PC-3 (cell line): ENCODE data around the gene DNAJC5. TPM values are rescaled to one million over a fixed set of nuclear protein-coding genes. Genes with fewer than 3 reads are reported as not detected.

Experiments used
- ATAC-seq: fragments of 200-7000 bp; cut with Tn5 transposase; 2 replicates; pipeline ENCODE4 v1.9.1; 2020; ENCODE audit warnings: mild to moderate bottlenecking, moderate library complexity
- BruUV-seq: library from RNA; stranded (reverse); fragments of 400-500 nt; replicated peaks from 2 replicates; lab custom pipeline; 2021; lab: Mats Ljungman, UMichigan
- CTCF ChIA-PET: fragments of 300-600 bp; sonication (Branson Sonifier 250); formaldehyde crosslinking; loops from one replicate; lab custom pipeline; 2022; ENCODE audit warnings: antibody characterized with exemption; lab: Charles Lee
- POLR2A ChIA-PET: fragments of 300-600 bp; sonication (Branson Sonifier 250); formaldehyde crosslinking; loops from one replicate; lab custom pipeline; 2022; ENCODE audit warnings: antibody characterized with exemption; ENCODE audit not compliant: unreplicated experiment; lab: Charles Lee
- DNase-seq: peaks from one replicate; pipeline ENCODE4 v3.0.0-alpha.2; 2015
- H2AFZ ChIP-seq: fragments of 300-600 bp; sonication (generic); 2 replicates; pipeline ENCODE4 v1.6.0; 2016; ENCODE audit warnings: antibody characterized with exemption, low read length
- H3F3A ChIP-seq: fragments of 300-600 bp; sonication (generic); one replicate; pipeline ENCODE4 v1.6.0; 2017; ENCODE audit warnings: antibody characterized with exemption, low read length, control low read depth, mild to moderate bottlenecking; ENCODE audit not compliant: unreplicated experiment
- H3K27ac ChIP-seq: fragments of 300-600 bp; sonication (generic); 2 replicates; pipeline ENCODE4 v1.5.1; 2016; ENCODE audit warnings: mild to moderate bottlenecking, low read length
- H3K27me3 ChIP-seq: fragments of 300-600 bp; sonication (generic); 2 replicates; pipeline ENCODE4 v1.6.1; 2016; ENCODE audit warnings: low read length, mixed read lengths
- H3K36me3 ChIP-seq: fragments of 300-600 bp; sonication (generic); 2 replicates; pipeline ENCODE4 v1.6.1; 2016; ENCODE audit warnings: low read depth, mixed run types, low read length, mixed read lengths
- H3K4me1 ChIP-seq: fragments of 300-600 bp; sonication (generic); 2 replicates; pipeline ENCODE4 v1.5.1; 2016; ENCODE audit warnings: low read length; ENCODE audit not compliant: insufficient read depth
- H3K4me2 ChIP-seq: fragments of 300-600 bp; sonication (generic); 2 replicates; pipeline ENCODE4 v1.6.0; 2016; ENCODE audit warnings: low read length
- H3K4me3 ChIP-seq: fragments of 300-600 bp; sonication (generic); 2 replicates; pipeline ENCODE4 v1.5.1; 2016; ENCODE audit warnings: mild to moderate bottlenecking, low read length, mixed read lengths
- H3K79me2 ChIP-seq: fragments of 300-600 bp; sonication (generic); 2 replicates; pipeline ENCODE4 v1.6.1; 2017; ENCODE audit warnings: low read length, mixed read lengths
- H3K9ac ChIP-seq: fragments of 300-600 bp; sonication (generic); 2 replicates; pipeline ENCODE4 v1.6.0; 2016; ENCODE audit warnings: mild to moderate bottlenecking, low read length
- H3K9me2 ChIP-seq: fragments of 300-600 bp; sonication (generic); replicated peaks from 2 replicates; pipeline ENCODE4 v1.6.1; 2016; ENCODE audit warnings: mixed run types, low read length, mixed read lengths
- H3K9me3 ChIP-seq: fragments of 300-600 bp; sonication (generic); 2 replicates; pipeline ENCODE4 v1.6.1; 2016; ENCODE audit warnings: low read length, mixed read lengths
- H4K20me1 ChIP-seq: fragments of 300-600 bp; sonication (generic); 2 replicates; pipeline ENCODE4 v1.6.1; 2016; ENCODE audit warnings: low read length, mixed read lengths
- EZH2 ChIP-seq: fragments of 300-600 bp; sonication (generic); IDR thresholded peaks from one replicate; pipeline ENCODE4 v1.6.1; 2017; ENCODE audit warnings: antibody characterized with exemption, mild to moderate bottlenecking, low read length; ENCODE audit not compliant: unreplicated experiment
- EZH2phosphoT487 ChIP-seq: fragments of 300-600 bp; sonication (generic); IDR thresholded peaks from 2 replicates; pipeline ENCODE4 v1.6.1; 2018; ENCODE audit warnings: mild to moderate bottlenecking, antibody characterized with exemption, low read length, borderline replicate concordance
- intact Hi-C: fragments of 100-400 bp; cut with micrococcal nuclease; formaldehyde crosslinking; loops from 2 replicates; pipeline ENCODE4 v1.9.0; 2023
- total RNA-seq: library from RNA; depleted of rRNA; stranded (reverse); fragments of >200 nt; gene quantifications from 2 replicates; pipeline ENCODE4 v1.2.3, GENCODE V29; 2014
- TF ChIP-seq, protein P1 (sequence below): fragments of 300-600 bp; sonication (generic); conservative IDR thresholded peaks from 2 replicates; pipeline ENCODE4 v1.5.1; 2017; ENCODE audit warnings: antibody characterized with exemption, low read depth, mild to moderate bottlenecking, low read length

Gene DNAJC5
- total RNA-seq, 1 experiment from 2014 or later: 73.7 TPM

DNA sequence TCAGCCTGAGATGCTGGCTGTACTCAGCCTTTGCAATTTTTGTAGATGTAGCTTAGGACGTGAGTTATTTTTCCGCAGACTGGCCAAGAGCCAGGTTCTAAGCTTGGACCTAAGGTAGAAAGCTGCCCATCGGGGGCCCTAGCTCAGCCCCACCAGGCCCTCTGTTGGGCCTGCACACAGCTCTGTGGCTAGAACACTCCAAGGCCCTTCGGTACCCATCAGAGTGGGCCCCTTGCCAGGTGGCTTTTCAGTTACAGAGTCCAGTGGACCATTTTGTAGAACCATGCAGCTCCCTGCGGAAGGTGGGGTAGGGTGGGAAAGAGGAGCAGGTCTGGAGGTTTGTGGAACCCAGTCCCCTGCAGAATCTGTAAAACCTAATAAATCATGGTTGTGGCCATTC lies 38.7 kb downstream of the DNAJC5 start:
- DNase-seq: no peak
- Histone ChIP-seq H3K79me2 (no peaks in the 10 kb centered on the region), H3K27me3 (no peaks in the 10 kb centered on the region), H3F3A (no peaks in the 10 kb centered on the region), H3K4me1 (no peaks in the 10 kb centered on the region), H4K20me1 (no peaks in the 10 kb centered on the region), H3K4me2 (no peak overlapping the region), H3K36me3 (peaks cover 35% of the 10 kb centered on the region), H3K9me3 (no peaks in the 10 kb centered on the region), H3K9ac (no peak overlapping the region), H3K4me3 (no peak overlapping the region), H3K9me2 (no peaks in the 10 kb centered on the region), H3K27ac (no peak overlapping the region), H2AFZ (no peak overlapping the region)
- TF ChIP-seq, protein P1, sequence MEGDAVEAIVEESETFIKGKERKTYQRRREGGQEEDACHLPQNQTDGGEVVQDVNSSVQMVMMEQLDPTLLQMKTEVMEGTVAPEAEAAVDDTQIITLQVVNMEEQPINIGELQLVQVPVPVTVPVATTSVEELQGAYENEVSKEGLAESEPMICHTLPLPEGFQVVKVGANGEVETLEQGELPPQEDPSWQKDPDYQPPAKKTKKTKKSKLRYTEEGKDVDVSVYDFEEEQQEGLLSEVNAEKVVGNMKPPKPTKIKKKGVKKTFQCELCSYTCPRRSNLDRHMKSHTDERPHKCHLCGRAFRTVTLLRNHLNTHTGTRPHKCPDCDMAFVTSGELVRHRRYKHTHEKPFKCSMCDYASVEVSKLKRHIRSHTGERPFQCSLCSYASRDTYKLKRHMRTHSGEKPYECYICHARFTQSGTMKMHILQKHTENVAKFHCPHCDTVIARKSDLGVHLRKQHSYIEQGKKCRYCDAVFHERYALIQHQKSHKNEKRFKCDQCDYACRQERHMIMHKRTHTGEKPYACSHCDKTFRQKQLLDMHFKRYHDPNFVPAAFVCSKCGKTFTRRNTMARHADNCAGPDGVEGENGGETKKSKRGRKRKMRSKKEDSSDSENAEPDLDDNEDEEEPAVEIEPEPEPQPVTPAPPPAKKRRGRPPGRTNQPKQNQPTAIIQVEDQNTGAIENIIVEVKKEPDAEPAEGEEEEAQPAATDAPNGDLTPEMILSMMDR: no peak
- TF ChIP-seq EZH2: no peak
- no peak for TF ChIP-seq EZH2phosphoT487
- CTCF ChIA-PET: no interaction called here
- no peak for ATAC-seq
- intact Hi-C loops: no loop called here
- POLR2A ChIA-PET: no interaction called here
- TSS peak; percentile 24 for BruUV-seq

GRCh38 chr20:63934271-63935068 lies 39.5 kb downstream of the DNAJC5 start:
- no peaks in the 10 kb centered on the region for H4K20me1 ChIP-seq
- no peak for DNase-seq
- no peak; the same call in 1 of the 2 replicates for ATAC-seq
- H2AFZ ChIP-seq: no peak overlapping the region
- no peaks in the 10 kb centered on the region for H3K79me2 ChIP-seq
- no peak overlapping the region for H3K9ac ChIP-seq
- BruUV-seq: no TSS peak
- TF ChIP-seq EZH2: no peak
- no peak for TF ChIP-seq EZH2phosphoT487
- TF ChIP-seq, protein P1: peak; percentile 47; the same call in 1 of the 2 replicates
- H3K4me3 ChIP-seq: no peak overlapping the region
- peaks cover 31% of the 10 kb centered on the region; the same call in 1 of the 2 replicates for H3K36me3 ChIP-seq
- H3K27ac ChIP-seq: no peak overlapping the region
- H3K4me1 ChIP-seq: no peaks in the 10 kb centered on the region
- CTCF ChIA-PET: no interaction called here
- POLR2A ChIA-PET: no interaction called here
- H3K9me3 ChIP-seq: no peaks in the 10 kb centered on the region
- H3K27me3 ChIP-seq: no peaks in the 10 kb centered on the region
- no peaks in the 10 kb centered on the region for H3F3A ChIP-seq
- no peaks in the 10 kb centered on the region for H3K9me2 ChIP-seq
- intact Hi-C loops: no loop called here
- no peak overlapping the region for H3K4me2 ChIP-seq

GRCh38 chr20:63935447-63935846 lies 40.5 kb downstream of the DNAJC5 start:
- DNase-seq (no peak), ATAC-seq (no peak)
- H4K20me1 ChIP-seq: no peaks in the 10 kb centered on the region
- no peaks in the 10 kb centered on the region for H3K4me1 ChIP-seq
- H3K4me2 ChIP-seq: no peak overlapping the region
- TF ChIP-seq EZH2 (no peak), EZH2phosphoT487 (no peak)
- TF ChIP-seq, protein P1: no peak
- no peaks in the 10 kb centered on the region for H3K79me2 ChIP-seq
- ChIA-PET CTCF (no interaction called here), POLR2A (no interaction called here)
- H3K27me3 ChIP-seq: no peaks in the 10 kb centered on the region
- H2AFZ ChIP-seq: no peak overlapping the region
- H3K9me3 ChIP-seq: no peaks in the 10 kb centered on the region
- H3K9me2 ChIP-seq: no peaks in the 10 kb centered on the region
- no peak overlapping the region for H3K4me3 ChIP-seq
- H3K36me3 ChIP-seq: peaks cover 31% of the 10 kb centered on the region; the same call in 1 of the 2 replicates
- no peak overlapping the region for H3K9ac ChIP-seq
- no TSS peak for BruUV-seq
- intact Hi-C loops: no loop called here
- H3K27ac ChIP-seq: no peak overlapping the region
- H3F3A ChIP-seq: no peaks in the 10 kb centered on the region
